ENCODE data around the gene AP1B1.
A peak's percentile ranks its signal among the peaks of the same experiment; 100 is the strongest.

AP1B1 gene

DNA sequence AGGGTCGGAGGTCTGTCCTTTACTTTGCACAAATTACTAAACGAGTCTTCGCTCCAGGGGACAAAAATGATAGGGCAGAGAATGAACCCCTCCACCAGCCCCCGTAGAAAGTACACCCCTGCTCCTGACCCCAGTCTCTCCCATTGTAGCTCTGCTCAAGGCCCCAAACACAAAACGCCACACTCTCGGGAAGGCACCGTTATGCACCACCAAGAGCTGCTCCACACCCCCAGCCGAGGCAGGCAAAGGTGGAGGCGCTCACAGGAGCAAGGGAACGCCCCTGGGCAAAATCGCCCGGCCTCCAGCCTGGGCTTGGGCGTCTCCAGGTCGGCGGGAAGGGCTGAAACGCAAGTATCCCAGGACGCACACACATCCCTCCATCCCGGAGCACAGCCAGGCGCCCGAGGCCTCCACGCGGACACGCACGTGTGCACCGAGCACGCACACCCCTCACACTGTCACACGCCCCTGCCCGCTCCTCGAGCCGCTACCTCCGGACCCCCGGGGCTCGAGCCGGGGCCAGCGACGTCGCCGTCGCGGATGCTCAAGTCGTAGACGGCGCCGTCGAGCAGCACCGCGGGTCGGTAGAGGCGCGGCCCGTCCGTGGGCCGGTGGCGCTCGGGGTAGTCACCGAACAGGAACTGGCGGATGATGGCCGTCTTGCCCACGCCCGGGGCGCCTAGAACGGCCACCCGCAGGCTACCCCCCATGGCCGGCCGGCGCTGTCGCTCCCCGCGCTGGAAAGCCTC lies 73.7 kb downstream of the AP1B1 start:
- TF ChIP-seq, protein P1, sequence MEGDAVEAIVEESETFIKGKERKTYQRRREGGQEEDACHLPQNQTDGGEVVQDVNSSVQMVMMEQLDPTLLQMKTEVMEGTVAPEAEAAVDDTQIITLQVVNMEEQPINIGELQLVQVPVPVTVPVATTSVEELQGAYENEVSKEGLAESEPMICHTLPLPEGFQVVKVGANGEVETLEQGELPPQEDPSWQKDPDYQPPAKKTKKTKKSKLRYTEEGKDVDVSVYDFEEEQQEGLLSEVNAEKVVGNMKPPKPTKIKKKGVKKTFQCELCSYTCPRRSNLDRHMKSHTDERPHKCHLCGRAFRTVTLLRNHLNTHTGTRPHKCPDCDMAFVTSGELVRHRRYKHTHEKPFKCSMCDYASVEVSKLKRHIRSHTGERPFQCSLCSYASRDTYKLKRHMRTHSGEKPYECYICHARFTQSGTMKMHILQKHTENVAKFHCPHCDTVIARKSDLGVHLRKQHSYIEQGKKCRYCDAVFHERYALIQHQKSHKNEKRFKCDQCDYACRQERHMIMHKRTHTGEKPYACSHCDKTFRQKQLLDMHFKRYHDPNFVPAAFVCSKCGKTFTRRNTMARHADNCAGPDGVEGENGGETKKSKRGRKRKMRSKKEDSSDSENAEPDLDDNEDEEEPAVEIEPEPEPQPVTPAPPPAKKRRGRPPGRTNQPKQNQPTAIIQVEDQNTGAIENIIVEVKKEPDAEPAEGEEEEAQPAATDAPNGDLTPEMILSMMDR (IDR thresholded peaks at IDR 0.05; ENCODE audit: control insufficient read depth, extremely low read depth, insufficient read depth) = no peak
- H3K4me3 ChIP-seq (ENCODE audit: low read depth, low read length) = no peak overlapping the region
- DNase-seq (ENCODE audit: low read depth) = no peak

DNA sequence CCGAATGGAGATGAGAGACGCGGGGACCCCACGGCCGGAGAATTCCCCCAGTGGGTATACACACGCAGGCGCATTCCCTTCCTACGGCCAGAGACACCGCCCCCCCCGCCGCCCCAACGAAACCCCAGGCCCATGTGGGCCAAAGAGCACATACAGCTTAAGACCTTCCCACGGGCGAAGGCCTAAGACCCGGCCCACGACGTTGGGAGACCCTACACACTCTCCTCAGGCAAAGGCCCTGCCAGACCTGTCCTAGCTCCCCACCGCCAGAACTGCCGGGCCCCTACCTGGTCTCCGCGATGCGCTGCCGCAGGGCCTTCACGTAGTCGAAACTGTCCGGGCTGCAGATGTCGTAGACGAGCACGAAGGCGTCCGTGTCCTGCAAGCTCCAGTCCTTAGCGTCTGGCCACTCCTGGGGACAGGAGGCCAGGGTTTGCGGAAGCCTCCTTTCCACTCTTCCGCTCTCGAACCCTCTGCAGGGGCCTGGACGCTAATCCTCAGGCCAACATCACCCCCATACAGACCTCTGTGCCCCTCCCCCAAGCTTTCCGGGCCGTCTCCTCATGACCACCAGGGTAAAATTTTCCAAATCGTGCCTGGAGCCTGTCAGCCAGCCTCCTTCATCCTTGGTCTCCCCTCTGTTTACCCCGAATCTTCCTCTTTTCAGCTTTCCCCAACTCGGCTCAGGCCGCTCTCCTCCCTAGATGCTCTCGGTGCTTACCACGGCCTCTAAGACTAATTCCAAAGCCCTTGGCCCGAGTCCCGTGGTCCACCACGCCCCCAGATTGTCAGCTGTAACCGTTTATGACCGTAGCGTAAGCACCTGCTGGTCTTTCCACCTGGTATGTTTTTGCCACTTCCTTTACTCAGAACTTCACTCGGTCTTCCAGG lies 74.5 kb downstream of the AP1B1 start:
- TF ChIP-seq, protein P1 (IDR thresholded peaks at IDR 0.05; ENCODE audit: control insufficient read depth, extremely low read depth, insufficient read depth) = no peak
- no peak for DNase-seq (ENCODE audit: low read depth)
- H3K4me3 ChIP-seq (ENCODE audit: low read depth, low read length) = no peak overlapping the region

DNA sequence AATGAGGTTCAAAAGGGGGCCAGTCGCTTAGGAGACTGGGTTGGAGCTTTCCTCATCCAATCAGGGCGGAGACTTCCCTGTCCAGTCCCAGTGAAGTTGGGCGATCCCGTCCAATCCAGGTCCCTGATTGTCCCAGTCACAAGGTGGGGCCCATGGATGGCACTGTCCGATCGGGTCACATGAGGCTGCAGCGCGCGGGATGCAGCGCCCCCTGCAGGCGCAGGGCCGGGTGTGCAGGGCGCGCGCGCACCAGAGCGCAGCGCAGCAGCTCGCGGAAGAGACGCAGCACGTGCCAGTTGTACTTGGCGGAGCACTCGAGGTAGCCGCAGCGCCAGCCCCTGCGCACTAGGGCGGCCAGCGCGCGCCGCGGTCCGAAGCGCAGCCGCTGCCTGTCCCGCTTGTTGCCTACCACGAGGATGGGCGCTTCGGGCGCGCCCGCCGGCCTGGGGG lies 75.2 kb downstream of the AP1B1 start:
- TF ChIP-seq, protein P1 (IDR thresholded peaks at IDR 0.05; ENCODE audit: control insufficient read depth, extremely low read depth, insufficient read depth) = peak; percentile 20; the same call in 1 of the 2 replicates

DNA sequence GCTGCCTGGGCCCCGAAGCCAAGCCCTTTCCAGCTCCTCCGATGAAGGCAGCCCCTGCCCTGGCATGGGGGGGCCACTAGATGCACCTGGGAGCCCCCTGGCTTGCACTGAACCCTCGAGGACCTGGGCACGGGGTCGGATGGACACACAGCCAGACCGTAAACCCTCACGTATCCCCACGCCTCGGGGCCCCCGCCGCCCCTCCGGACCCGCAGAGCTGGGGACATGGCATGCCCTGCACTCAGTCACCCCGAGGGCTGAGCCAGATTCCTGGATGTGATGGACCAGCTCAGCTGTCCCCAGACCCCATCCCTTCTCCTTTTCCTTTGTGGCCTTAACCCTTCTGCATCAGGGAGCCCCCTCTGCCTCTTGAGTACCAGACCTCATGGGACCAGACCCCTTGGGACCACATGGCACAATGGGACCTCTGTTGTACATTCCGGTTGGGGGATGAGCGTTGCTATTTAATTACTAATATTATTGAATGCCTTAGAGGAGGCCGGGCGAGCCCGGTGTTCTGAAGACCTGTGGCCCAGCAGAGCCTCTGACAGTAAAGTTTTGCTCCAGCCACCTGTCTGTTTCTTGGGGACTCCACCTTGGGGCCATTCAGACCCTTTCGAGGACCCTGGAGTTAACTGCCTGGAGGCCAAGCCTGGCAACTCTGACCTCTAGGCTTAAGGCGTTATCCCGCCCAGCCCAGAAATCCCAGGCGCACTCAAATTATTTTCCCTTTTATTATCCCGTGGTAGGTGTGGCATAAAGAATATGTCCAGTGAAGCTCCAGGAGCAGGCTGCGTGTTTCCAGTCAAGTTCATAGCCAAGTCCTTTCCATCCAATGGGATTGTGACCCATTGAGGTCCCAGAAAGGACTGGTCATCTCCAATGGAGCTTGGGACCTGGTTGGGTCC lies 75.9 kb downstream of the AP1B1 start:
- TF ChIP-seq, protein P1 (IDR thresholded peaks at IDR 0.05; ENCODE audit: control insufficient read depth, extremely low read depth, insufficient read depth) = no peak
- no peak for DNase-seq (ENCODE audit: low read depth)
- no peak overlapping the region for H3K4me3 ChIP-seq (ENCODE audit: low read depth, low read length)

More for the DNA sequence above, 75.2 kb downstream of the AP1B1 start:
- H3K4me3 ChIP-seq (ENCODE audit: low read depth, low read length) = no peak overlapping the region
- DNase-seq (ENCODE audit: low read depth) = no peak

DNA sequence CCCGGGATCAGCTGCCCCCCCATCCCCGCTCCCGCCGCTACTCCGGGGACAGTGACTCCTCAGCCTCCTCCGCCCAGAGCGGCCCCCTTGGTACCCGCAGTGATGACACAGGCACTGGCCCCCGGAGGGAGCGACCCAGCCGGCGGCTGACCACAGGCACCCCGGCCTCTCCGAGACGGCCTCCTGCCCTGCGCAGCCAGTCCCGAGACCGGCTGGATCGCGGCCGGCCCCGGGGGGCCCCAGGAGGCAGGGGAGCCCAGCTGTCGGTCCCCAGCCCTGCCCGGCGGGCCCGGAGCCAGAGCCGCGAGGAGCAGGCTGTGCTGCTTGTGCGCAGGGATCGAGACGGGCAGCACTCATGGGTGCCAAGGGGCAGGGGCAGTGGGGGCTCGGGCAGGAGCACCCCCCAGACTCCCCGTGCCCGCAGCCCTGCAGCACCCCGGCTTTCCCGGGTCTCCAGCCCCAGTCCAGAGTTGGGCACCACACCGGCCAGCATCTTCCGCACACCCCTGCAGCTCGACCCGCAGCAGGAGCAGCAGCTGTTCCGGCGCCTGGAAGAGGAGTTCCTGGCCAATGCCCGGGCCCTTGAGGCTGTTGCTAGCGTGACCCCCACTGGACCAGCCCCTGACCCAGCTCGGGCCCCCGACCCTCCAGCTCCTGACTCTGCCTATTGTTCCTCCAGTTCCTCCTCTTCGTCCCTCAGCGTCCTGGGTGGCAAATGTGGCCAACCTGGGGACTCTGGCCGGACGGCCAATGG lies 76.7 kb downstream of the AP1B1 start:
- no peak for DNase-seq (ENCODE audit: low read depth)
- H3K4me3 ChIP-seq (ENCODE audit: low read depth, low read length) = no peak overlapping the region
- TF ChIP-seq, protein P1 (IDR thresholded peaks at IDR 0.05; ENCODE audit: control insufficient read depth, extremely low read depth, insufficient read depth) = no peak
